K562 (cell line): ENCODE results near the gene N4BP2. TPM values are rescaled to one million over a fixed set of nuclear protein-coding genes. Genes with fewer than 3 reads are reported as not detected.

Experiments used
- AFF4 ChIP-seq: sonication (generic); formaldehyde crosslinking; IDR thresholded peaks from 2 replicates; pipeline ENCODE4 v1.8.0; 2023; ENCODE audit warnings: mild to moderate bottlenecking, missing genetic modification reagents
- BRD4 ChIP-seq: fragments of 200-600 bp; sonication (generic); IDR thresholded peaks from 2 replicates; pipeline ENCODE4 v1.6.1; 2017; ENCODE audit warnings: inconsistent platforms
- DPF2 ChIP-seq: fragments of 450-650 bp; IDR thresholded peaks from 2 replicates; pipeline ENCODE4 v1.6.1; 2016
- EWSR1 ChIP-seq: fragments of 450-650 bp; IDR thresholded peaks from 2 replicates; pipeline ENCODE4 v1.6.1; 2018; ENCODE audit warnings: borderline replicate concordance, mild to moderate bottlenecking, low read depth, moderate library complexity; ENCODE audit not compliant: partially characterized antibody
- HDAC6 ChIP-seq: IDR thresholded peaks from 2 replicates; pipeline ENCODE4 v1.6.1; 2012; ENCODE audit warnings: low read depth, mild to moderate bottlenecking, control low read depth, inconsistent platforms, low read length, moderate library complexity
- MEF2A ChIP-seq: IDR thresholded peaks from 2 replicates; pipeline ENCODE4 v1.6.1; 2011; ENCODE audit warnings: low read depth, mild to moderate bottlenecking, low read length, moderate library complexity; ENCODE audit not compliant: control insufficient read depth
- MXD1 ChIP-seq: fragments of 250-450 bp; sonication (Bioruptor Pico); IDR thresholded peaks from 2 replicates; pipeline ENCODE4 v1.8.0; 2021; ENCODE audit warnings: borderline replicate concordance, mild to moderate bottlenecking, moderate library complexity; ENCODE audit not compliant: poor library complexity, severe bottlenecking
- NFYB ChIP-seq: IDR thresholded peaks from 2 replicates; pipeline ENCODE4 v1.6.1; 2011; ENCODE audit warnings: mild to moderate bottlenecking, moderate library complexity; ENCODE audit not compliant: insufficient read length; ENCODE audit errors: extremely low read depth
- RBM15 ChIP-seq: fragments of 200-400 bp; formaldehyde crosslinking; IDR thresholded peaks from 2 replicates; pipeline ENCODE4 v1.6.1; 2018; ENCODE audit warnings: mild to moderate bottlenecking, low read length, moderate library complexity; ENCODE audit not compliant: insufficient read depth
- SP1 ChIP-seq: sonication (generic); formaldehyde crosslinking; IDR thresholded peaks from 2 replicates; pipeline ENCODE4 v1.8.1; 2022; ENCODE audit warnings: mild to moderate bottlenecking, missing genetic modification reagents
- TBP ChIP-seq: optimal IDR thresholded peaks from 2 replicates; pipeline ENCODE3; 2011; ENCODE audit warnings: low read depth, low read length, improper control_type of control experiment
- TEAD1 ChIP-seq, 2 experiments: fragments of 450-650 bp in 1 of 2; sonication (generic) in 1 of 2; formaldehyde crosslinking; IDR thresholded peaks; 2 replicates each; pipeline versions ENCODE4 v1.4.0 to v1.8.0; 2020 to 2022; ENCODE audit warnings: mild to moderate bottlenecking in 2 of 2, missing genetic modification reagents in 1 of 2
- THRA ChIP-seq: fragments of 450-650 bp; IDR thresholded peaks from 2 replicates; pipeline ENCODE4 v1.6.1; 2017; ENCODE audit warnings: mild to moderate bottlenecking, moderate library complexity
- U2AF1 ChIP-seq: fragments of 200-400 bp; formaldehyde crosslinking; optimal IDR thresholded peaks from 2 replicates; pipeline ENCODE3; 2017; ENCODE audit warnings: mild to moderate bottlenecking, low read depth, low read length, moderate library complexity
- U2AF2 ChIP-seq: fragments of 200-400 bp; formaldehyde crosslinking; optimal IDR thresholded peaks from 2 replicates; pipeline ENCODE3; 2017; ENCODE audit warnings: low read depth, mild to moderate bottlenecking, low read length
- ZBTB26 ChIP-seq: fragments of 450-650 bp; formaldehyde crosslinking; IDR thresholded peaks from 2 replicates; pipeline ENCODE4 v1.4.0; 2022; ENCODE audit warnings: missing genetic modification characterization
- ZNF431 ChIP-seq: sonication (generic); formaldehyde crosslinking; IDR thresholded peaks from 2 replicates; pipeline ENCODE4 v1.8.0; 2022; ENCODE audit warnings: mild to moderate bottlenecking, missing genetic modification reagents
- ZNF444 ChIP-seq: fragments of 250-450 bp; sonication (Bioruptor Pico); IDR thresholded peaks from 2 replicates; pipeline ENCODE4 v1.4.0; 2020; ENCODE audit warnings: mild to moderate bottlenecking, moderate library complexity
- ZNF699 ChIP-seq: fragments of 250-450 bp; sonication (Bioruptor Pico); IDR thresholded peaks from 2 replicates; pipeline ENCODE4 v1.8.0; 2021; ENCODE audit warnings: mild to moderate bottlenecking, moderate library complexity; ENCODE audit not compliant: insufficient replicate concordance
- ZNF785 ChIP-seq: fragments of 250-450 bp; sonication (Bioruptor Pico); IDR thresholded peaks from 2 replicates; pipeline ENCODE4 v1.4.0; 2020; ENCODE audit warnings: mild to moderate bottlenecking
- polyA plus RNA-seq, 8 experiments: library from polyadenylated mRNA; depleted of rRNA in 4 of 8; stranded (reverse) in 5 of 8; unstranded in 3 of 8; fragments of >200 nt; fragmentation: Nextera tagmentation in 2 of 8; fragmentation: Illumina TruSeq in 1 of 8; extraction: Ambion mirVana in 2 of 8; extraction: Trizol in 1 of 8; gene quantifications; 2 replicates each; pipeline versions ENCODE4 v1.2.1 to v1.2.3, GENCODE V29; 2011 to 2014; ENCODE audit warnings: inconsistent platforms in 1 of 8, missing spikeins in 1 of 8
- total RNA-seq, 7 experiments: library from RNA; depleted of rRNA in 6 of 7; stranded (reverse); fragments of >200 nt in 6 of 7; fragmentation: Illumina TruSeq in 2 of 7; extraction: Trizol in 2 of 7; gene quantifications; 2 replicates each; pipeline versions ENCODE4 v1.2.1 to v1.2.3, GENCODE V29; 2011 to 2021; ENCODE audit warnings: low replicate concordance in 1 of 7
- TF ChIP-seq, protein P1 (sequence below): IDR thresholded peaks from 2 replicates; pipeline ENCODE4 v1.6.1; 2012; ENCODE audit warnings: low read depth, low read length, improper control_type of control experiment, borderline replicate concordance

N4BP2 gene
- total and polyA plus RNA-seq, 9 of the 15 experiments (the other 6 are each of a cell fraction or from before 2014, with no cell fraction given), result 2.7 to 12.6 (median 7.6) TPM

DNA sequence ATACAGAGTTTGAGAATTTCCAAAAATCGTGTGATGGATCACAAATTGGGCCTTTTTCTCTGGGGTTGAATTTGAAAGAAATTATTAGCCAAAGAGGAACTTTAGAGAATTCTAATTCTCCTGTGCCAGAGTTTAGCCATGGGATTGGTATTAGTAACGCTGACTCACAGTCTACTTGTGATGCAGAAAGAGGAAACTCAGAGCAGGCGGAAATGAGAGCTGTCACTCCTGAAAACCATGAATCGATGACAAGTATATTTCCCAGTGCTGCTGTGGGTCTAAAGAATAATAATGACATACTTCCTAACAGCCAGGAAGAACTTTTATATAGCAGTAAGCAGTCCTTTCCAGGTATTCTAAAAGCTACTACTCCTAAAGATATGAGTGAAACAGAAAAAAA, 64.9 kb downstream of the N4BP2 start (continued):
- TF ChIP-seq U2AF2 (no peak), EWSR1 (no peak), NFYB (no peak), ZBTB26 (no peak), U2AF1 (no peak), MEF2A (no peak), TBP (no peak), DPF2 (peak; percentile 56), BRD4 (0 out of 2 replicates have a peak, but pooled peaks have one; percentile 34), ZNF785 (CRISPR knock-in tag) (no peak), HDAC6 (no peak), TEAD1 (CRISPR knock-in tag; IDR thresholded peaks at IDR 0.05) (0 out of 4 replicates have a peak, but pooled peaks of 1 of the 2 experiments have one; percentile 17), ZNF431 (CRISPR knock-in tag) (no peak), SP1 (CRISPR knock-in tag) (no peak), ZNF444 (no peak), RBM15 (no peak), AFF4 (CRISPR knock-in tag) (no peak), THRA (no peak), MXD1 (CRISPR knock-in tag) (no peak), ZNF699 (CRISPR knock-in tag) (no peak)
- TF ChIP-seq, protein P1, sequence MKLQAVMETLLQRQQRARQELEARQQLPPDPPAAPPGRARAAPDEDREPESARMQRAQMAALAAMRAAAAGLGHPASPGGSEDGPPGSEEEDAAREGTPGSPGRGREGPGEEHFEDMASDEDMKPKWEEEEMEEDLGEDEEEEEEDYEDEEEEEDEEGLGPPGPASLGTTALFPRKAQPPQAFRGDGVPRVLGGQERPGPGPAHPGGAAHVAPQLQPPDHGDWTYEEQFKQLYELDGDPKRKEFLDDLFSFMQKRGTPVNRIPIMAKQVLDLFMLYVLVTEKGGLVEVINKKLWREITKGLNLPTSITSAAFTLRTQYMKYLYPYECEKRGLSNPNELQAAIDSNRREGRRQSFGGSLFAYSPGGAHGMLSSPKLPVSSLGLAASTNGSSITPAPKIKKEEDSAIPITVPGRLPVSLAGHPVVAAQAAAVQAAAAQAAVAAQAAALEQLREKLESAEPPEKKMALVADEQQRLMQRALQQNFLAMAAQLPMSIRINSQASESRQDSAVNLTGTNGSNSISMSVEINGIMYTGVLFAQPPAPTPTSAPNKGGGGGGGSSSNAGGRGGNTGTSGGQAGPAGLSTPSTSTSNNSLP, result no peak
